Right ventricle myocardium inferior (tissue), 1 donor: ENCODE results near the gene PDE4D. TPM values are rescaled to one million over a fixed set of nuclear protein-coding genes. Genes with fewer than 3 reads are reported as not detected.
A peak's percentile ranks its signal among the peaks of the same experiment; 100 is the strongest.

Experiments used
- ATAC-seq: fragments of 200-7000 bp; cut with Tn5 transposase; one replicate; pipeline ENCODE4 v1.9.1; 2020; ENCODE audit warnings: mild to moderate bottlenecking, moderate library complexity
- DNase-seq: peaks from one replicate; pipeline ENCODE4 v3.0.0; 2021; ENCODE audit errors: missing footprints
- intact Hi-C: fragments of 100-400 bp; cut with DNase I; formaldehyde crosslinking; loops from one replicate; pipeline ENCODE4 v1.11.0; 2022
- long read RNA-seq: library from polyadenylated mRNA; unstranded; transcript quantifications from one replicate; pipeline ENCODE4 v2.0.0, GENCODE V29; 2021
- total RNA-seq: library from RNA; stranded (reverse); fragmentation: NEBNext Ultra II Directional; extraction: Animal tissue kit (Norgen Biotek cat#: 25700); gene quantifications from one replicate; pipeline ENCODE4 v1.2.1, GENCODE V29; 2021
- donor health status: DM: no; HTN: yes; CAD: no; lungs with severe emphysema.

PDE4D gene
- total RNA-seq: 36.7 TPM
- long read RNA-seq, partial matches to known transcripts: 0 of 7 reads
- long read RNA-seq, other reads (novel, unspliced or antisense): 4 of 7 reads

DNA sequence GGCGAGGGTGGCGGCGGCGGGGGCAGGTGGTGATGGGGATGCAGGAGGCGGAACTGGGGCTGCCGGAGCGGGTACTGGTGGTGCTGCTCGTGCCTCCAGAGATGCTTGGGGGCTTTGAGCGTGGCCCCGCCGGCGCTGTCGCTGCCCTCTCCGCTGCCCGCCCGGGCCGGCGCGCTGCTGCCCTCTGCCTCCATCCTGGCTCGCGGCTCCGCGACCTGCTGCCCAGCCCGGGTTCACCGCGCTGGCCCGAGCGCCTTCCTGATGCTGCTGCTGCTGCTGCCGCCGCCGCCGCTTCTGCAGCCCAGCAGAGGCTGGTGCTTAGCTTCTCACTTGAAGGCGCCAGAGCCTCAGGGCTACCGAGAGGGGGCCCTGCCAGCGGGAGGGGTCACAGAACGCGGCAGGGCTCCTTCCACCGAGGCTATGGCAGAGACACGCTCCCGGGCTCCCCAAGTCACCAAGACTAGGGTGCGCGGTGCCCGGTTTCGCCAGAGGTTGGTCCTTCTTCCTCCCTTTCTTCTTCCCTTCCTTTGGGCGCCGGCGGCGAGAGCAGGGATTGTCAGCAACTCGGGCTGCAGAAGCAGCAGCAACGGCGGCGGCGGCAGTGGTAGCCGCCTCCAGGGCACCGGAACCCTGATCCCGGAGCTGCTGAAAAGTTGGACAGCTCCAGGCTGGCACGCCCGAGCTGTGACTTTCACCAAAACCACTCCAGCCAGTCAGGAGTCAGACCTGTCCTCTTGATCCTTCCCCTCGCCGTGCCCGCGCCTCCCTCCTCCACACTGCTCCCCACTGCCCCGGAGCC lies at the start of gene PDE4D:
Gene PDE4D (minus strand): TSS at position 298 of the 799 bp plus-strand sequence.
- peak; percentile 60 for ATAC-seq
- intact Hi-C loops: no loop called here
- DNase-seq: peak; percentile 77

GRCh38 chr5:59937633-59938032 lies 44.1 kb upstream of the PDE4D start:
- intact Hi-C loops: no loop called here
- ATAC-seq: no peak
- no peak for DNase-seq

DNA sequence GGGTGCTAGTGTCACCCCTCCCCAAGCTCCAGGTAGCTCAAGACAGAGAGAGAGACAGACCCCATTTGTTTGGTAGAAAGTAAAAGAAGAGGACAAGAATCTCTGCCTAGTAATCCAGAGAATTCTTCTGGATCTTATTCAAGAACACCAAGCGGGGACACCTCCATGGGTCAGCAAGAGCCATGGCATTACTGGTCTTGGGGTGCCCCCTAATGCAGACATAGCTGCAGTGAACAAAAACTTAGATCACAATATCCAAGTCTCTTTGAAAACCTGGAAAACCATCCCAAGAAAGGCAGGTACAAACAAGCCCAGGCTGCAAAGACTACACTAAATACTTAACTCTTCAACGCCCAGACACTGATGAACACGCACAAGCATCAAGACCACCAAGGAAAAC lies 29.9 kb upstream of the PDE4D start:
- intact Hi-C loops: no loop called here
- DNase-seq (no peak), ATAC-seq (no peak)

DNA sequence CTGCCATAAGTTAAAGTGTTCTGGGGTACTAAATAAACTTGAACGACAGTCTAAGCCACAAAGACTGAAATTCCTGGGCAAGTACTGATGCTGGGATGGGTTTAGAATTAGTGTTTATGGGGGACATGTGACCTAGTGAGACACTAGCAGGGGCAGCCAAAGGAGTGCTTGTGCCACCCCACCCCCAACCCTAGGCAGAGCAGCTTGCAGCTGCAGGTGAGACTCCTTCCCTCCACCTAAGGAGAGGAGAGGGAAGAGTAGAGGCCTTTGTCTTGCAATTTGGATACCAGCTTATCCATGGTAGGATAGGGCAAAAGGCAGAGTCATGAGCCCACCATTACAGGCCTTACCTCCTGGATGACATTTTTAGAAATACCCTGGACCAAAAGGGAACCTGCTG lies 28.7 kb upstream of the PDE4D start:
- intact Hi-C loops: no loop called here
- ATAC-seq (no peak), DNase-seq (no peak)

- ATAC-seq (no peak), DNase-seq (no peak)
- intact Hi-C loops: no loop called here
Observed at GRCh38 chr5:59921816-59922215, 28.3 kb upstream of the PDE4D start.

DNA sequence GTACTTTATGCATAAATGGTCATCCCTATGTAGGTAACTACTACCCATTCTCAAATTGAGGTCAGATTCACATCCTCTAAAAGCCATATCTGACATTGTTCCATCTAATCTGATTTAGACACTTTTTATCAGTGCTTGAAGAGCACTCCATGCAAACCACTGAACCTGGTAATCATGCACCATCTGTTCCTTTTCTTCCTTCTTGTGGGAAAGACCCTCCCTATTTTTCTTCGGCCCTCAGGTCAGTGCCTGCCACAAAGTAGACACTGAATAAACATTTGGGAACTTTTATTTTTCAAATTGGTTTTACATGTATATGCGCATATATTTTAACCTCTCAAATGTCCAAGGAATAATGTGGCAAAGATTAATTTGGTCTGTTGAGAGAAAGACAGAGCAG lies 26.0 kb upstream of the PDE4D start:
- intact Hi-C loops: no loop called here
- no peak for ATAC-seq
- no peak for DNase-seq

DNA sequence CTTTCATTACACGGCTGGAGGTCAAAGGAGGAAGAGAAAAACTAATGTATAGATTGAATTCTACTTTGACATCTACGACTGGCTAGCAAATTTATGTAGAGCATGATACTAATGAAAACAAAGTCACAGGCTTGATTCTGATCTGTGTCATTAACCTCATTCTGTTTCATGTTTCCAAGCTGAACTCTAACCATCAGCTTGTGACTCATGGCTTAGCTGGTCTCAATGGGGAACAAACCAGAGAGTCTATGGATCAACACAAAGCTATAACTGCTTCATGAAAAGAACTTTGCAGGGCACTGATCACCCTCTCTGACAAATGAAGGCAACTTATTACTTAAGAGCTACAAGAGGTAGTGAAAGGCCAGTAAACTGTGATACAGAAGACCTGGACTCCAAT lies 23.6 kb upstream of the PDE4D start:
- intact Hi-C loops: no loop called here
- DNase-seq (no peak), ATAC-seq (no peak)

- no peak for ATAC-seq
- intact Hi-C loops: no loop called here
Observed at GRCh38 chr5:59905188-59905587, 11.7 kb upstream of the PDE4D start.

DNA sequence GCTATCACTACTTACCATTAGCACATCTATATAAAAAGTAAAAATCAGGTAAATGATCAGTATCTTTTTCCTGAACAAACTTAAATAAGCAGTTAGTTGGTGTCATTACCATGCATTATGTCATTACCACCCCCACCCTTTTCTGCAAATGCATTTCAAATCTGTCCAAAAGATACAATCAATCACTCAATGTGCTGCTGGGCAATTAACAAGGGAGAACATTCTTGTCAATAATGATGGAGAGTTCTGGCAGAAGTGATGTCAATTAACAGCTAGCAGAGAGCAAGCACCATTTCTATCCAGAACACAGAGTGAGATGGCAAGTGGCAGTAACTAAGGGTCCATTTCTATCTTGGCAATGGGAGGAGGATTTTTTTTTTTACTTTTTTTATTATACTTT lies 3.5 kb upstream of the PDE4D start:
- ATAC-seq (no peak), DNase-seq (no peak)
- intact Hi-C loops: no loop called here

More at GRCh38 chr5:59905188-59905587, 11.7 kb upstream of the PDE4D start:
- no peak for DNase-seq

DNA sequence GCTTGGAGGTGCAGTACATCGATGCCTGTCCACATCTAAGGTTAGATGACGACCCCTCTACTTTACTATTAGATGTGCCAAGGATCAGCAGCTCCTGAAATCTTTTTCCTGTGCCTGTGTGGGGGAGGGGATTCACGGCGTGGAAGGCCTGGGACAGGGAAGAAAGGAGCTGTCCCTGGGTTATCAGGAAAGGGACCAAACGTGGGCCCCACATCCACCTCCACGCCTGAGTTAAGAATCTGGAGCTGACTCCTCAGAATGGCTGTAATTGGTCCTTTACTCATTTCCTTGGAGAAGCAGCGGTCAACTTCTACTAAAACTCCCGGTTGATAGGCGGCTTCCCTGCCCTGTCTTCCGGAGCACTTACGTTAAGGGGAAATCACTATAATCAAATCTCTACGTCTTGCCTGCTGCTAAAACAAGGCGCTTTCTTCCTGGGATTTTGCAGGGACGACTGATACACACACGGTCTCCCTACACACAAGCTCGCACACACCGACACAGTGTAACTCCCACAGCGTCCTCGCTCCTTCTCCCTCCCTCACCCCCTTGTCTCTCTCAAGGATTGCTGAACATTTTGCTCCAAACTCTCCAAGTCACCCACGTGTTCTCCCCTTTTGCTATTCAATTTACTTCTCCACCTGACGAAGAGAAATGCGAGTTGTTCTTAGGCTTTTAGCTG lies 1.4 kb downstream of the PDE4D start:
- DNase-seq: no peak
- intact Hi-C loops: no loop called here
- ATAC-seq: no peak

- DNase-seq (no peak), ATAC-seq (no peak)
- intact Hi-C loops: no loop called here
Observed at GRCh38 chr5:59887274-59887673, 6.3 kb downstream of the PDE4D start.

GRCh38 chr5:59874675-59875074 lies 18.9 kb downstream of the PDE4D start:
- ATAC-seq (no peak), DNase-seq (no peak)
- intact Hi-C loops: no loop called here

DNA sequence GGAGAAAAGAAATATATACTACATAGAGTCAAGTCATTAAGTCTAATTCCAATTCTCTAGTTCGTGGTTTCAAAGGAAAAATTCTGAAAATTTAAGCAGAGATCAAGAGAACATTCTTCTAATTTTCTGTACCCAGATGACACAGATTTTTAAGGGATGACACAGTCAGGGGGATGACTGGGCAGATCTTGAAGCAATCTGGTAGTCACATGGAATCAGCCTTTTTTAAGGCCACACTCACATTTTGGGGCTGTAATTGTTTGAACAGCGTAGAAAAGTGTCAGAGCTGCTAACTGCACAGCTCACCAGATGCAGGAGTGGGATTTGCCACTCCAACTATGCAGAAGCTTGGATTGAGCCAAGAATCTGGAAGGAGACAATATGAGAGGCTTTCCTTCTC lies 20.4 kb downstream of the PDE4D start:
- DNase-seq: no peak
- intact Hi-C loops: no loop called here
- no peak for ATAC-seq

DNA sequence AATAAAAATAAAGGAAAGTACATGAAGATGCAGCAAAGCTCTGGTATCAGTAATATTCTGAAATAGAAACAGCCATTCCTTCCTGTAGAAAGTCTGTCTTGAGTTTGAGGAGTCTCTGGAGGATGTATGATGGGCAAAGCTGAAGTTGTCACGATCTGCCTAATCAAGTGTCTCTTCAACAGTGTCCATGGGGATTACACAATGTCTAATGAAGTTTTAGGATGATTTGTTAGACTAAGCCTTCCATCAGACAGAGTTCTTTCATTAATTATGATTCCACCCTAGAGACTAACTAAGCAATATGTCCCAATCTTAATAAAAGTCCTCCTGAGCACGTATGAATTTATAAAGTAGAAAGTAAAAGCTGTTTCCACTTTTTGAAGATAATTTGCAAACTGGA lies 26.9 kb downstream of the PDE4D start:
- DNase-seq: no peak
- intact Hi-C loops: no loop called here
- ATAC-seq: no peak

DNA sequence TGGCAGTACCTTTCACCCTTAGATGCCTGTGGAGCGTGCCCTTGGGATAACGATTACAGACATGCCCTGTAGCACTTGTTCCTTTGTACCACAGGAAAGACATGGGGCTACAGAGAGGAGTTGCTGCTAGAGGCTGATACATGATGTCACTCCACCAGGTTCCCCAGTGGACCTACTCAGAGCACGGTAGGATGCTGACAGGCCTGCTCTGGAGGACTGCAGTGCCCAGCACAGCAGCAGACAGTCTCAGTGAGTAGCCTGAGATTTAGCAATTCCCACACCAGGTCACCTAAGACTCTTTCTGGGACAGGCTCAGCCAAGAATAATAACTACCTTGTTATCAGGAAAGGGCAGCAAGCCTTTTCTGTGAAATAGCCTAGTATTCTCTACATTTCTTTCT lies 28.8 kb downstream of the PDE4D start:
- intact Hi-C loops: no loop called here
- no peak for DNase-seq
- no peak for ATAC-seq

GRCh38 chr5:59863777-59864176 lies 29.7 kb downstream of the PDE4D start:
- intact Hi-C loops: no loop called here
- no peak for ATAC-seq
- no peak for DNase-seq

DNA sequence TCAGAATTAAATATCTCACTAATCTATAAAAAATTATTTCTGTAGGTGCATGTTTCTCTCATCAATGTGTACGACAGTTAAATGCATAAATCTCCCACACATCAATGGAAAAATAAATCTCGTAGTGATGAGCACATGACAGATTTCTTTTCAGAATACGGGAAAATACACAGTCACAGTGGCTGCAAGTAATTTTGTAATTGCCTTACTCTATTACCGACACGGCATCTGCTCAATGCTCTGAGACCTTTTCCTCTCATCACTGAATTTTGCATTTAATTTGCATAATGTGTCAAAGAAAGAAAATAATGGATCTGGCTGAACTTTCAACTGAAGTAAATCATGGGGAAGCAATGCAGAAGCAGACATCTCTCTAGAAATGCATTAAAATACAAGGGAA lies 37.2 kb downstream of the PDE4D start:
- ATAC-seq (no peak), DNase-seq (no peak)
- intact Hi-C loops: no loop called here

DNA sequence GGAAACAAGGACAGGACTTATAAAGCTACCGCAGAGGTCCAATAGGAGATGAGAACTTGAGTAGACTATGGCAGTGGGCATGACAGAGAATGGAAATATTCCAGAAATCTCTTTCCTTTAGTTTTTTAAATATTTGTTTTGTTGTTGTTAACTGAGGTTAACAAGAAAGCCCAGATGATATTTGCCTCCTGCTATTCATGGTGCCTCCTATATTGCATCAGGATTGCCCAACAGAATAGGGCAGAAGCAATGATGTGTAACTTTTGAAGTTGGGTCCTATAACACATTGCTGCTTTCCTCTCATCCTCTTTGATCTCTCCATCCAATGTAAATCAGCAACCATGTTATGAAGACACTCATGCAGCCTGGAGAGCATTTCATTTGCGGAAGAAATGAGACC lies 42.8 kb downstream of the PDE4D start:
- intact Hi-C loops: no loop called here
- no peak for DNase-seq
- ATAC-seq: no peak

DNA sequence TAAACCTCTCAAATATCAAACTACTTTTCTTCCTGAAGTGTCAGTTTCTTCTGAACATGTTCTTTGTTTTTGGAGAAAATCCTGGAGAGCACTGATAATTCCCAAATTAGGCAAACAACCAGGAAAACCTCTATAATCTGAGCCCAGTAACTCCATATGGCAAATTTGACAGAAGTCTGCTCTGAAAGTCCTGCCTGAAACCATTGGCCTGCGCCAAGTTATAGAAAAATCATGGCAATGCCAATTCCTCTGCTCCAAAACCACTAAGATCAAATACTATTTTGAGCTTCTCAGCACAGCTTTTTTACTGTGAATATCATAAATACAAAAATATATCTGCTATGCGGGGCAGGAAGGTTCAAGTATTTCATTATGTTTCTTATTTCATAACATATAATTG lies 45.9 kb downstream of the PDE4D start:
- intact Hi-C loops: no loop called here
- ATAC-seq: no peak
- DNase-seq: no peak

GRCh38 chr5:59845730-59846129 lies 47.8 kb downstream of the PDE4D start:
- intact Hi-C loops: no loop called here
- no peak for DNase-seq
- no peak for ATAC-seq
